SK-N-SH (cell line): ENCODE data around the gene ATP13A5. TPM values are rescaled to one million over a fixed set of nuclear protein-coding genes. Genes with fewer than 3 reads are reported as not detected.

Source experiments
- CTCF ChIA-PET: fragments of 300-600, 350-600 bp; formaldehyde crosslinking; extraction: SDS; loops from one replicate; lab custom pipeline; 2021; lab: Yijun Ruan, JAX
- POLR2A ChIA-PET: fragments of 350-600 bp; sonication (Branson Sonifier 250); formaldehyde crosslinking; extraction: SDS; loops from one replicate; lab custom pipeline; 2020; ENCODE audit warnings: antibody characterized with exemption, inconsistent platforms; lab: Yijun Ruan, JAX
- DNase-seq: peaks from one replicate; pipeline ENCODE4 v3.0.0; 2012
- H2AFZ ChIP-seq: fragments of 200-600 bp; sonication (generic); 2 replicates; pipeline ENCODE4 v1.8.1; 2016; ENCODE audit warnings: antibody characterized with exemption, mild to moderate bottlenecking, low read depth
- H3F3A ChIP-seq: fragments of 200-600 bp; sonication (generic); replicated peaks from 2 replicates; pipeline ENCODE3; 2016; ENCODE audit warnings: antibody characterized with exemption, mild to moderate bottlenecking; ENCODE audit not compliant: insufficient read depth
- H3K27ac ChIP-seq, 2 experiments: fragments of 200-500 bp in 1 of 2; fragments of 200-600 bp in 1 of 2; sonication (Bioruptor generic) in 1 of 2; sonication (generic), shearing (Covaris generic) in 1 of 2; 2 replicates each; pipeline versions ENCODE4 v1.5.1 to v1.6.1; 2014 to 2016; ENCODE audit warnings: low read depth in 2 of 2, inconsistent platforms in 1 of 2, low read length in 1 of 2, mild to moderate bottlenecking in 1 of 2, mixed read lengths in 1 of 2
- H3K27me3 ChIP-seq: fragments of 200-600 bp; sonication (generic), shearing (Covaris generic); 2 replicates; pipeline ENCODE4 v1.6.1; 2016; ENCODE audit warnings: mixed run types; ENCODE audit not compliant: insufficient read depth
- H3K36me3 ChIP-seq, 2 experiments: fragments of 200-500 bp in 1 of 2; fragments of 200-600 bp in 1 of 2; sonication (Bioruptor generic) in 1 of 2; sonication (generic) in 1 of 2; replicated peaks in 1 of 2; 2 replicates each; pipeline versions ENCODE3 to v1.5.1; 2014 to 2016; ENCODE audit warnings: low read length in 1 of 2, mild to moderate bottlenecking in 1 of 2; ENCODE audit not compliant: insufficient read depth in 2 of 2, control insufficient read depth in 1 of 2
- H3K4me1 ChIP-seq, 2 experiments: fragments of 200-500 bp in 1 of 2; fragments of 200-600 bp in 1 of 2; sonication (Bioruptor generic) in 1 of 2; sonication (generic), shearing (Covaris generic) in 1 of 2; 2 replicates each; pipeline versions ENCODE4 v1.5.1 to v1.6.1; 2014 to 2016; ENCODE audit warnings: low read depth in 1 of 2, low read length in 1 of 2, mixed run types in 1 of 2; ENCODE audit not compliant: insufficient read depth in 2 of 2, control insufficient read depth in 1 of 2
- H3K4me2 ChIP-seq: fragments of 200-600 bp; sonication (generic), shearing (Covaris generic); 2 replicates; pipeline ENCODE4 v1.6.1; 2017; ENCODE audit warnings: mixed run types
- H3K4me3 ChIP-seq, 2 experiments: fragments of 200-500 bp in 1 of 2; fragments of 200-600 bp in 1 of 2; sonication (Bioruptor generic) in 1 of 2; sonication (generic), shearing (Covaris generic) in 1 of 2; 2 replicates each; pipeline versions ENCODE4 v1.5.1 to v1.8.1; 2014 to 2016; ENCODE audit warnings: low read depth in 2 of 2, inconsistent platforms in 1 of 2, low read length in 1 of 2, mild to moderate bottlenecking in 1 of 2, mixed read lengths in 1 of 2, moderate library complexity in 1 of 2
- H3K79me2 ChIP-seq: fragments of 200-600 bp; sonication (generic); 2 replicates; pipeline ENCODE4 v1.8.1; 2017; ENCODE audit warnings: mild to moderate bottlenecking; ENCODE audit not compliant: insufficient read depth
- H3K9ac ChIP-seq: fragments of 200-600 bp; sonication (generic); 2 replicates; pipeline ENCODE4 v1.6.1; 2017; ENCODE audit warnings: mixed run types
- H3K9me2 ChIP-seq: fragments of 200-600 bp; sonication (generic); 2 replicates; pipeline ENCODE4 v1.6.1; 2017; ENCODE audit warnings: mixed run types
- H3K9me3 ChIP-seq: fragments of 200-600 bp; sonication (generic); 2 replicates; pipeline ENCODE4 v1.6.1; 2017; ENCODE audit warnings: mixed run types, mild to moderate bottlenecking, moderate library complexity
- H4K20me1 ChIP-seq: fragments of 200-600 bp; sonication (generic); 2 replicates; pipeline ENCODE4 v1.6.1; 2017; ENCODE audit warnings: mild to moderate bottlenecking, mixed run types; ENCODE audit not compliant: insufficient read depth
- CHD2 ChIP-seq: fragments of 150-350 bp; IDR thresholded peaks from 2 replicates; pipeline ENCODE4 v1.6.1; 2018; ENCODE audit warnings: low read length; ENCODE audit not compliant: partially characterized antibody
- ELF1 ChIP-seq: IDR thresholded peaks from 2 replicates; pipeline ENCODE4 v1.4.0; 2012
- EP300 ChIP-seq, 2 experiments: IDR thresholded peaks; 2 replicates each; pipeline versions ENCODE4 v1.4.0 to v1.6.1; 2012; ENCODE audit warnings: borderline replicate concordance in 1 of 2, low read depth in 1 of 2, low read length in 1 of 2
- EZH2phosphoT487 ChIP-seq: fragments of 200-600 bp; sonication (generic); IDR thresholded peaks from 2 replicates; pipeline ENCODE4 v1.6.1; 2017; ENCODE audit warnings: low read depth, mixed run types, mild to moderate bottlenecking, antibody characterized with exemption, moderate library complexity, borderline replicate concordance
- GATA2 ChIP-seq: sonication (generic); formaldehyde crosslinking; IDR thresholded peaks from 2 replicates; pipeline ENCODE4 v1.5.0; 2020; ENCODE audit warnings: mild to moderate bottlenecking, missing genetic modification reagents
- JUND ChIP-seq: IDR thresholded peaks from 2 replicates; pipeline ENCODE4 v1.4.0; 2012
- NFIC ChIP-seq: IDR thresholded peaks from 2 replicates; pipeline ENCODE4 v1.4.0; 2012; ENCODE audit warnings: borderline replicate concordance
- RAD21 ChIP-seq: IDR thresholded peaks from 2 replicates; pipeline ENCODE4 v1.6.1; 2012; ENCODE audit warnings: mild to moderate bottlenecking, low read length
- WGBS: methylation state at CpG from one replicate; pipeline ENCODE4 v1.1.6; 2017; ENCODE audit warnings: low lambda C conversion rate; 5-methylcytosine and 5-hydroxymethylcytosine counted together
- polyA plus RNA-seq, 3 experiments: library from polyadenylated mRNA; depleted of rRNA; stranded (reverse); fragments of >200 nt; gene quantifications; 2 replicates each; pipeline ENCODE4 v1.2.3, GENCODE V29; 2012
- TF ChIP-seq, protein P1 (sequence below): IDR thresholded peaks from 2 replicates; pipeline ENCODE4; 2012
- TF ChIP-seq, protein P2 (sequence below): IDR thresholded peaks from 2 replicates; pipeline ENCODE4 v1.6.1; 2012; ENCODE audit warnings: mild to moderate bottlenecking, low read depth, low read length, moderate library complexity
- TF ChIP-seq, protein P3 (sequence below): IDR thresholded peaks from 2 replicates; pipeline ENCODE4 v1.4.0; 2012; ENCODE audit warnings: low read depth, borderline replicate concordance

Gene ATP13A5
- polyA plus RNA-seq, 1 of the 3 experiments (the other 2 are of a cell fraction) = not detected

DNA sequence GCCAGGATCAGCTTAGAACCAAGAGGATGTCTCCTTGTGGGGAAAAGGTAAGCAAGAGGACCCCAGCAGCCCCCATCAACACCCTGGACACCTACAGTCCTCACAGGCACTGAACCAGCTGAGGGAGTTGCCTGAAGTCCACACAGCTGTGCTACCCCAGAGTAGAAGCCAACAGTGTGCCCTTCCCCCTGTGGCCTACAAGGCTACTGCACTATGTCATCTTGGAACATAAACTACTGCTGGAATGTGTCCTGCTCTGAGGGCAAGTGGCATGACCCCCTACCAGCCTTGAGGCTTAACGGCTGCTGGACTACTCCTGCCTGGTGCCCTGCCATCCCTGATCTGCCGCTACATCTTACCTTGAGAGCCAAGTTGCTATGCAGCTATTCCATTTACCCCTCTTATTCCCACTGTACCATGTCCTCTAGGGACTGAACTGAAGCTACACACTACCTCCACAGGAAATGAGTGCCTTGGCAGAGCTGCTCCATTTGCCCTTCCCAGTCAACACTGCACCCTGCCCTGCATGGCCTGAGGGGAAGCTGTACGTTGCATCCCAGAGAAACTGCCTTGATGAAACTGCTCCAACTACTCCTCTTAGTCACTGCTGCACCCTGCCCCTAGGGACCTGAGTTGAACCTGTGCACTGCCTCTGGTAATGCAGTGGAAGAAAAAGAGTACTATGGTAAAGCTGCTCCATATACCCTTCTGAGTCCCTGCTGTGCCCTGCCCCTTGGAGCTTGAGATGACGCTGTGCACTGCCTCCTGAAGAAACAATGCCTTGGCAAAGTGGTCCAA is 40.2 kb upstream of the ATP13A5 start:
- Histone ChIP-seq H4K20me1 (no peaks in the 10 kb centered on the region), H3K9me2 (no peaks in the 10 kb centered on the region), H3K36me3 (no peaks in the 10 kb centered on the region), H3K4me2 (no peak overlapping the region), H3K9ac (no peak overlapping the region), H3F3A (no peaks in the 10 kb centered on the region), H3K79me2 (no peaks in the 10 kb centered on the region), H3K4me1 (no peaks in the 10 kb centered on the region), H3K9me3 (no peaks in the 10 kb centered on the region), H3K27me3 (no peaks in the 10 kb centered on the region), H2AFZ (no peak overlapping the region), H3K4me3 (no peak overlapping the region), H3K27ac (no peak overlapping the region)
- POLR2A ChIA-PET = no interaction called here
- DNase-seq = no peak
- 3% methylated on average over 4 of the region's 4 CpGs for WGBS
- CTCF ChIA-PET = interaction anchor here (0.8 to 1.1 kb wide), 2 partner anchors 42 to 154 kb away, joined by 3 read pairs; no protein-coding TSS in a partner anchor
- no peak for TF ChIP-seq RAD21
- TF ChIP-seq EZH2phosphoT487 = no peak
- no peak for TF ChIP-seq GATA2 (CRISPR knock-in tag)
- no peak for TF ChIP-seq EP300 (IDR thresholded peaks at IDR 0.05; ENCODE audit: borderline replicate concordance in 1 of 2, low read depth in 1 of 2, low read length in 1 of 2)
- TF ChIP-seq CHD2 = no peak
- TF ChIP-seq, protein P1, sequence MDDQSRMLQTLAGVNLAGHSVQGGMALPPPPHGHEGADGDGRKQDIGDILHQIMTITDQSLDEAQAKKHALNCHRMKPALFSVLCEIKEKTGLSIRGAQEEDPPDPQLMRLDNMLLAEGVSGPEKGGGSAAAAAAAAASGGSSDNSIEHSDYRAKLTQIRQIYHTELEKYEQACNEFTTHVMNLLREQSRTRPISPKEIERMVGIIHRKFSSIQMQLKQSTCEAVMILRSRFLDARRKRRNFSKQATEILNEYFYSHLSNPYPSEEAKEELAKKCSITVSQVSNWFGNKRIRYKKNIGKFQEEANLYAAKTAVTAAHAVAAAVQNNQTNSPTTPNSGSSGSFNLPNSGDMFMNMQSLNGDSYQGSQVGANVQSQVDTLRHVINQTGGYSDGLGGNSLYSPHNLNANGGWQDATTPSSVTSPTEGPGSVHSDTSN = no peak
- TF ChIP-seq ELF1 = no peak
- TF ChIP-seq, protein P2, sequence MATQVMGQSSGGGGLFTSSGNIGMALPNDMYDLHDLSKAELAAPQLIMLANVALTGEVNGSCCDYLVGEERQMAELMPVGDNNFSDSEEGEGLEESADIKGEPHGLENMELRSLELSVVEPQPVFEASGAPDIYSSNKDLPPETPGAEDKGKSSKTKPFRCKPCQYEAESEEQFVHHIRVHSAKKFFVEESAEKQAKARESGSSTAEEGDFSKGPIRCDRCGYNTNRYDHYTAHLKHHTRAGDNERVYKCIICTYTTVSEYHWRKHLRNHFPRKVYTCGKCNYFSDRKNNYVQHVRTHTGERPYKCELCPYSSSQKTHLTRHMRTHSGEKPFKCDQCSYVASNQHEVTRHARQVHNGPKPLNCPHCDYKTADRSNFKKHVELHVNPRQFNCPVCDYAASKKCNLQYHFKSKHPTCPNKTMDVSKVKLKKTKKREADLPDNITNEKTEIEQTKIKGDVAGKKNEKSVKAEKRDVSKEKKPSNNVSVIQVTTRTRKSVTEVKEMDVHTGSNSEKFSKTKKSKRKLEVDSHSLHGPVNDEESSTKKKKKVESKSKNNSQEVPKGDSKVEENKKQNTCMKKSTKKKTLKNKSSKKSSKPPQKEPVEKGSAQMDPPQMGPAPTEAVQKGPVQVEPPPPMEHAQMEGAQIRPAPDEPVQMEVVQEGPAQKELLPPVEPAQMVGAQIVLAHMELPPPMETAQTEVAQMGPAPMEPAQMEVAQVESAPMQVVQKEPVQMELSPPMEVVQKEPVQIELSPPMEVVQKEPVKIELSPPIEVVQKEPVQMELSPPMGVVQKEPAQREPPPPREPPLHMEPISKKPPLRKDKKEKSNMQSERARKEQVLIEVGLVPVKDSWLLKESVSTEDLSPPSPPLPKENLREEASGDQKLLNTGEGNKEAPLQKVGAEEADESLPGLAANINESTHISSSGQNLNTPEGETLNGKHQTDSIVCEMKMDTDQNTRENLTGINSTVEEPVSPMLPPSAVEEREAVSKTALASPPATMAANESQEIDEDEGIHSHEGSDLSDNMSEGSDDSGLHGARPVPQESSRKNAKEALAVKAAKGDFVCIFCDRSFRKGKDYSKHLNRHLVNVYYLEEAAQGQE = no peak
- TF ChIP-seq, protein P3, sequence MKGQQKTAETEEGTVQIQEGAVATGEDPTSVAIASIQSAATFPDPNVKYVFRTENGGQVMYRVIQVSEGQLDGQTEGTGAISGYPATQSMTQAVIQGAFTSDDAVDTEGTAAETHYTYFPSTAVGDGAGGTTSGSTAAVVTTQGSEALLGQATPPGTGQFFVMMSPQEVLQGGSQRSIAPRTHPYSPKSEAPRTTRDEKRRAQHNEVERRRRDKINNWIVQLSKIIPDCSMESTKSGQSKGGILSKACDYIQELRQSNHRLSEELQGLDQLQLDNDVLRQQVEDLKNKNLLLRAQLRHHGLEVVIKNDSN = no peak
- TF ChIP-seq NFIC = no peak
- TF ChIP-seq JUND = no peak
